Mesendoderm (in vitro differentiated cells): ENCODE results near the gene ASB1.

Source experiments
- DNase-seq: peaks from one replicate; pipeline ENCODE4 v3.0.0; 2013
- H2AK5ac ChIP-seq: 2 replicates; pipeline ENCODE4 v1.6.1; 2013; ENCODE audit warnings: low read length, inconsistent platforms
- H2BK120ac ChIP-seq: 2 replicates; pipeline ENCODE4 v1.6.1; 2013; ENCODE audit warnings: low read depth, mild to moderate bottlenecking, low read length, moderate library complexity, mixed read lengths
- H2BK15ac ChIP-seq: replicated peaks from 2 replicates; pipeline ENCODE4 v1.6.1; 2013; ENCODE audit warnings: low read depth, mild to moderate bottlenecking, moderate library complexity
- H2BK5ac ChIP-seq: 2 replicates; pipeline ENCODE4 v1.6.1; 2013; ENCODE audit warnings: low read length, inconsistent platforms
- H3K18ac ChIP-seq: 2 replicates; pipeline ENCODE4 v1.6.1; 2013; ENCODE audit warnings: mild to moderate bottlenecking, low read length, mixed read lengths
- H3K23ac ChIP-seq: one replicate; pipeline ENCODE4 v1.6.1; 2013; ENCODE audit warnings: low read length
- H3K27ac ChIP-seq: 2 replicates; pipeline ENCODE4 v1.5.1; 2013; ENCODE audit warnings: low read depth, mild to moderate bottlenecking, inconsistent platforms, low read length, moderate library complexity
- H3K27me3 ChIP-seq: 2 replicates; pipeline ENCODE4 v1.6.1; 2013; ENCODE audit warnings: low read length, control low read depth, mild to moderate bottlenecking, inconsistent platforms; ENCODE audit not compliant: insufficient read depth, poor library complexity
- H3K36me3 ChIP-seq: 2 replicates; pipeline ENCODE4 v1.6.1; 2013; ENCODE audit warnings: low read length, inconsistent platforms; ENCODE audit not compliant: control insufficient read depth, insufficient read depth
- H3K4ac ChIP-seq: one replicate; pipeline ENCODE4 v1.6.1; 2013; ENCODE audit warnings: low read depth, mild to moderate bottlenecking, low read length, moderate library complexity
- H3K4me1 ChIP-seq: 2 replicates; pipeline ENCODE4 v1.6.1; 2013; ENCODE audit warnings: low read depth, low read length, inconsistent platforms; ENCODE audit not compliant: control insufficient read depth
- H3K4me2 ChIP-seq: 2 replicates; pipeline ENCODE4 v1.6.1; 2013; ENCODE audit warnings: low read length
- H3K4me3 ChIP-seq: 2 replicates; pipeline ENCODE4 v1.5.1; 2013; ENCODE audit warnings: mild to moderate bottlenecking, low read length
- H3K56ac ChIP-seq: one replicate; pipeline ENCODE4 v1.6.1; 2013; ENCODE audit warnings: low read length
- H3K79me1 ChIP-seq: 2 replicates; pipeline ENCODE4 v1.6.1; 2013; ENCODE audit warnings: low read length, inconsistent platforms
- H3K79me2 ChIP-seq: 2 replicates; pipeline ENCODE4 v1.6.1; 2013; ENCODE audit warnings: mild to moderate bottlenecking, low read length; ENCODE audit not compliant: control insufficient read depth, insufficient read depth
- H3K9ac ChIP-seq: 2 replicates; pipeline ENCODE4 v1.6.1; 2013; ENCODE audit warnings: low read length, inconsistent platforms
- H4K5ac ChIP-seq: one replicate; pipeline ENCODE4 v1.6.1; 2013; ENCODE audit warnings: low read length
- H4K8ac ChIP-seq: one replicate; pipeline ENCODE4 v1.6.1; 2013; ENCODE audit warnings: low read depth, mild to moderate bottlenecking, control low read depth, low read length, moderate library complexity
- WGBS: extraction: QIAGEN DNeasy Blood & Tissue Kit; methylation state at CpG from one replicate; pipeline ENCODE4 v1.1.7; 2013; ENCODE audit warnings: low lambda C conversion rate, missing lambda C conversion rate; ENCODE audit not compliant: insufficient coverage; ENCODE audit errors: extremely low coverage; 5-methylcytosine and 5-hydroxymethylcytosine counted together

The ASB1 gene

DNA sequence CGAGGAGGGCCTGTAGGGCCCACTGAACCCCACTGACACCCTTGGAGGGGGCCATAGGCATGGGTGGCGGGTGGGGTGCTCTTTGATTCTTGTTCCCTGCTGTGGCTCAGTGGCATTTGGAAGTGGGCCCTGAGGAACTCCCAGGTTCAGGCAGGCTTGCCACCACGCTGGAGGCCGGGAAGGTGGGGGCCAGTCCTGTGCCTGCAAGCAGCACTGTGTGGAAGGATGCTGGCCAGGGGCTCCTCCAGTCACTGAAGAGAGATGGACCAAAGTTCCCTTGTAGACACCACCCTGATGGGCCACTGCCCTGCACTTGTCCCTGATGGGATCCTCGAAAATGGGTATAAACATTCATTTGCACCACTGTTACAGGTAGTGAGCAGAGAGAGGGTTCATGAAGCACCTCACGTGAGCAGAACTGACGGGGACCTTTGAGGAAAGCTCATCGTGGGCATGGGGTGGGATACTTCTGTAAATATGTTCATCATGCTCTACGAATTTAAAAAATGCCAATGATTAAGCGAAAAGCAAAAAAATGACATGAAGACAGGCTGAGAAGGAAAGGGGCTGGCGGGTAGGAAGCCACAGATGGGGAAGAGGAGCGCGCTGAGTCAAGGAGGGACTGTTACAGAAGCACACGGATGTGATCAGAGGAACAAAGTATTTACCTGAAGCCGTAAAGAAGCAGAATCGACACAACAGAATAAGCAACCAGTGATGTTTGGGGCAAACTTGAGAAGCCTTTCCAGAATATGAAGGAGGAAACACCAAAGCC, 45.2 kb upstream of the ASB1 start:
- no peak overlapping the region for H3K23ac ChIP-seq
- H4K8ac ChIP-seq, result no peak overlapping the region
- H3K9ac ChIP-seq, result no peak overlapping the region
- no peaks in the 10 kb centered on the region for H3K79me2 ChIP-seq
- H3K18ac ChIP-seq, result no peak overlapping the region
- no peak overlapping the region for H3K27ac ChIP-seq
- no peaks in the 10 kb centered on the region for H3K27me3 ChIP-seq
- no CpG with 5 or more reads among the region's 16 CpGs for WGBS
- DNase-seq, result no peak
- no peaks in the 10 kb centered on the region for H3K4me1 ChIP-seq
- H3K4me3 ChIP-seq, result no peak overlapping the region
- H2BK5ac ChIP-seq, result no peak overlapping the region
- H2BK120ac ChIP-seq, result no peak overlapping the region
- H3K4ac ChIP-seq, result no peak overlapping the region
- H3K4me2 ChIP-seq, result no peak overlapping the region
- no peak overlapping the region for H2BK15ac ChIP-seq
- H4K5ac ChIP-seq, result no peak overlapping the region
- H3K36me3 ChIP-seq, result no peaks in the 10 kb centered on the region
- H2AK5ac ChIP-seq, result no peak overlapping the region
- H3K56ac ChIP-seq, result no peak overlapping the region
- H3K79me1 ChIP-seq, result no peaks in the 10 kb centered on the region

GRCh38 chr2:238382381-238382781, 44.3 kb upstream of the ASB1 start:
- H3K4me1 ChIP-seq, result no peaks in the 10 kb centered on the region
- H3K27me3 ChIP-seq, result no peaks in the 10 kb centered on the region
- DNase-seq, result no peak
- no peak overlapping the region for H3K18ac ChIP-seq
- no peak overlapping the region for H2BK5ac ChIP-seq
- H3K4me3 ChIP-seq, result no peak overlapping the region
- no peak overlapping the region for H3K9ac ChIP-seq
- H3K79me2 ChIP-seq, result no peaks in the 10 kb centered on the region
- no peaks in the 10 kb centered on the region for H3K79me1 ChIP-seq
- no peak overlapping the region for H3K27ac ChIP-seq
- no peak overlapping the region for H4K5ac ChIP-seq
- H3K4ac ChIP-seq, result no peak overlapping the region
- no peak overlapping the region for H2BK120ac ChIP-seq
- no peak overlapping the region for H2BK15ac ChIP-seq
- no peak overlapping the region for H3K4me2 ChIP-seq
- no peak overlapping the region for H2AK5ac ChIP-seq
- no CpG with 5 or more reads among the region's 5 CpGs for WGBS
- no peaks in the 10 kb centered on the region for H3K36me3 ChIP-seq
- H3K56ac ChIP-seq, result no peak overlapping the region
- H4K8ac ChIP-seq, result no peak overlapping the region
- H3K23ac ChIP-seq, result no peak overlapping the region

DNA sequence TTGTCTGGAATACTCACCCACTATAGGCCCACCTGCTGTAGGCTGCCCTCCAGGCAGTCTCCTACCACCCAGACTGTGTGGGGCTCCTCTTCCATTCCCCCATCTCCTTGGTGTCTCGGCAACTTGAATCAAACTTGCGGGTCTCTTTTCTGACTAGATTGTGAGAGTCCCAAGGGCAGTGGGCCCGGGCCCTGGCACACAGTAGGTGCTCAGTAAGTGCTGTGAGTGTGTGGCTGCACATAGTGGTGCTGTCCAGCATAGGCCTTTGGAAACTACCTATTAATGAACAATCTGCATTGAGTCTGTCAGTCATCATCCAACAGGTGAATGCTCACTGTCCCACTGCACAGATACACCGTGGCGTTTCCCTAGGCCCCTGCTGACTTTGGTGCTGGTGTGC, 43.6 kb upstream of the ASB1 start:
- H3K23ac ChIP-seq, result no peak overlapping the region
- no peaks in the 10 kb centered on the region for H3K4me1 ChIP-seq
- H3K18ac ChIP-seq, result no peak overlapping the region
- H3K4me3 ChIP-seq, result no peak overlapping the region
- no peaks in the 10 kb centered on the region for H3K27me3 ChIP-seq
- H4K5ac ChIP-seq, result no peak overlapping the region
- DNase-seq, result no peak
- no peak overlapping the region for H4K8ac ChIP-seq
- no peak overlapping the region for H3K27ac ChIP-seq
- no peak overlapping the region for H2AK5ac ChIP-seq
- no peak overlapping the region for H3K9ac ChIP-seq
- H3K79me2 ChIP-seq, result no peaks in the 10 kb centered on the region
- WGBS, result no CpG with 5 or more reads among the region's 5 CpGs
- no peak overlapping the region for H3K4me2 ChIP-seq
- no peak overlapping the region for H2BK120ac ChIP-seq
- no peaks in the 10 kb centered on the region for H3K79me1 ChIP-seq
- H2BK15ac ChIP-seq, result no peak overlapping the region
- no peak overlapping the region for H3K4ac ChIP-seq
- H3K56ac ChIP-seq, result no peak overlapping the region
- H2BK5ac ChIP-seq, result no peak overlapping the region
- H3K36me3 ChIP-seq, result no peaks in the 10 kb centered on the region

GRCh38 chr2:238383743-238384380, 42.9 kb upstream of the ASB1 start:
- H3K79me2 ChIP-seq, result no peaks in the 10 kb centered on the region
- H3K23ac ChIP-seq, result no peak overlapping the region
- no peak overlapping the region for H4K8ac ChIP-seq
- no peak overlapping the region for H3K9ac ChIP-seq
- no peaks in the 10 kb centered on the region for H3K27me3 ChIP-seq
- no peak overlapping the region for H3K56ac ChIP-seq
- H4K5ac ChIP-seq, result no peak overlapping the region
- H2AK5ac ChIP-seq, result no peak overlapping the region
- no peak overlapping the region for H3K4me3 ChIP-seq
- no peaks in the 10 kb centered on the region for H3K36me3 ChIP-seq
- H2BK15ac ChIP-seq, result no peak overlapping the region
- H2BK120ac ChIP-seq, result no peak overlapping the region
- WGBS, result no CpG with 5 or more reads among the region's 7 CpGs
- no peaks in the 10 kb centered on the region for H3K4me1 ChIP-seq
- no peak overlapping the region for H3K27ac ChIP-seq
- no peak for DNase-seq
- H3K18ac ChIP-seq, result no peak overlapping the region
- H2BK5ac ChIP-seq, result no peak overlapping the region
- no peak overlapping the region for H3K4ac ChIP-seq
- H3K4me2 ChIP-seq, result no peak overlapping the region
- no peaks in the 10 kb centered on the region for H3K79me1 ChIP-seq

- Histone ChIP-seq H4K8ac (no peak overlapping the region), H2AK5ac (no peak overlapping the region), H2BK5ac (no peak overlapping the region), H3K4me1 (no peaks in the 10 kb centered on the region), H3K4me3 (no peak overlapping the region), H3K9ac (no peak overlapping the region), H2BK120ac (no peak overlapping the region), H3K27ac (no peak overlapping the region), H3K79me1 (no peaks in the 10 kb centered on the region), H3K27me3 (no peaks in the 10 kb centered on the region), H3K4ac (no peak overlapping the region), H3K23ac (no peak overlapping the region), H3K18ac (no peak overlapping the region), H2BK15ac (no peak overlapping the region), H3K79me2 (no peaks in the 10 kb centered on the region), H3K56ac (no peak overlapping the region), H3K36me3 (no peaks in the 10 kb centered on the region), H4K5ac (no peak overlapping the region), H3K4me2 (no peak overlapping the region)
- DNase-seq, result no peak
- no CpG with 5 or more reads among the region's 4 CpGs for WGBS
These were observed 39.4 kb upstream of the ASB1 start for GRCh38 chr2:238387332-238387731.
